Measurements from ENCODE around the gene UNC5C.
A peak's percentile ranks its signal among the peaks of the same experiment; 100 is the strongest.

The UNC5C gene

DNA sequence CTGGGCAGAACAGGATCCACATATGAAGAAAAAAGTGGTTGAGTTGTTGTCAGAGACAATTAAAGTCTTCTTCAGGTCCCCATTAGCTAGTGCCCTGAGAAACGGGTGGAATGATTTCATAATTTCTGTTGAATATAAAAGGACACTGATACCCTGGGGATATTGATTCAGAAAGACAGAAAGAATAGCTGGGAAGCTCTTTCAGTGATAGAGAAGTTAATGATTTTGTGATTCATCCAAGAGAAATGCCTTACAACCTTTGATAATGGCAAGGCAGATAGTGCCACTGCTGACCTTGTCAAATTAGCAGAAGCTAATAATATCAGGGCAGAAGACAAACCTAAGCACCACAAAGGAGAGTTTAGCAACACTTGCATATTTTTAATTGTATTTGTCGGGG lies 37.9 kb downstream of the UNC5C start:
- Histone ChIP-seq H3K27ac (ENCODE audit: extremely low read depth, low read depth, low read length) (no peak overlapping the region), H3K4me3 (ENCODE audit: low read depth, low read length) (no peak overlapping the region), H3K4me1 (ENCODE audit: control insufficient read depth, insufficient read depth, low read length) (peaks cover 6% of the 10 kb centered on the region), H3K9me3 (ENCODE audit: control insufficient read depth, insufficient read depth, low read depth, low read length) (no peaks in the 10 kb centered on the region), H3K36me3 (ENCODE audit: control insufficient read depth in 2 of 2, insufficient read depth in 1 of 2, low read length in 2 of 2) (no peaks in the 10 kb centered on the region)
- TF ChIP-seq ZNF677 (tag by site-specific recombination; IDR thresholded peaks at IDR 0.05) (no peak), ZNF223 (tag by site-specific recombination; IDR thresholded peaks at IDR 0.05) (no peak), ZNF335 (tag by site-specific recombination; conservative IDR thresholded peaks at IDR 0.05) (0 out of 2 replicates have a peak, but pooled peaks have one; percentile 8)
- CTCF ChIA-PET, result interaction anchor here (0.5 to 1.8 kb wide), 12 partner anchors 9 to 843 kb away, joined by 3 to 12 read pairs (median 4); partner anchors contain the start of gene UNC5C
- POLR2A ChIA-PET, result no interaction called here

DNA sequence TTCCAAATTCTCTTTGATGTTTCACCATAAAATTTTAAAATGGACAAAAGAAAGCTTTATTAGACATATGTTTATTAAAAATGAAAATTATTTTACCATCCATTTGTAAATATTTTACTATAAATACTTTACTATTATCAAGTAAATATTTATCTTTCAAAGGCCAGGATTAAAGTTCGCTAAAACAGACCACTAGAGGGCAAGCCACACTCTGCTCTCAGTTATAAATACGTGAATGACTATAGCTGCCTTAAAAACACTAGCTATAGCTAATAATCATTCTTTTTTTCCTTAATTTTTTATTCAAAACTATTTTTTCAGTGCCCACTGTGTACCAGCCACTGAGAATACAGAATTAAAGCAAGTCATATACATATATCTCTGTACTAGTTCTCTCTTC lies 38.6 kb downstream of the UNC5C start:
- Histone ChIP-seq H3K27ac (ENCODE audit: extremely low read depth, low read depth, low read length) (no peak overlapping the region), H3K36me3 (ENCODE audit: control insufficient read depth in 2 of 2, insufficient read depth in 1 of 2, low read length in 2 of 2) (no peaks in the 10 kb centered on the region), H3K9me3 (ENCODE audit: control insufficient read depth, insufficient read depth, low read depth, low read length) (no peaks in the 10 kb centered on the region), H3K4me1 (ENCODE audit: control insufficient read depth, insufficient read depth, low read length) (peaks cover 9% of the 10 kb centered on the region), H3K4me3 (ENCODE audit: low read depth, low read length) (no peak overlapping the region)
- ChIA-PET POLR2A (no interaction called here), CTCF (interaction anchor here (0.5 to 1.8 kb wide), 13 partner anchors 9 to 846 kb away, joined by 3 to 12 read pairs (median 4); partner anchors contain the start of gene UNC5C)
- peak; percentile 38 for TF ChIP-seq ZNF654 (tag by site-specific recombination; IDR thresholded peaks at IDR 0.05; ENCODE audit: low read depth)
- TF ChIP-seq ZNF785 (tag by site-specific recombination; IDR thresholded peaks at IDR 0.05), result no peak

DNA sequence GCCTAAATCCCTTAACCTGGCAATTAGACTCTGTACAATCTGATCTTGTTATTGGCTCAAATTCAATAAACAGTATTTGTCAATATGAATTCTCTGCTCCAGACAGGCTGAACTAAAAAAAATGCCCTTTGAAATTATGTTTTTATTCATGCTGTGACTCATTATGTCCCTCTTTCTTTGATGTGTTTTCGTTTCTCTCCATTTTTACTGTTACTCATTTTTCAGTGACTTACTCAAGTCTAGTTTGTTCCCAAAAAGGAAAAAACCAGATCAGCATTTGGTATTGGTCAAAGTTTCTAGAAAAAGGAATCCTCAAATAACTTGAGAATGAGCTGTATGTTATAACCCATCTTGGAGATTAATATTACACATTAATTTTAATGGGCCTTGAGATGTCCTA lies 40.4 kb downstream of the UNC5C start:
- Histone ChIP-seq H3K4me1 (ENCODE audit: control insufficient read depth, insufficient read depth, low read length) (peaks cover 9% of the 10 kb centered on the region), H3K4me3 (ENCODE audit: low read depth, low read length) (no peak overlapping the region), H3K36me3 (ENCODE audit: control insufficient read depth in 2 of 2, insufficient read depth in 1 of 2, low read length in 2 of 2) (no peaks in the 10 kb centered on the region), H3K9me3 (ENCODE audit: control insufficient read depth, insufficient read depth, low read depth, low read length) (no peaks in the 10 kb centered on the region), H3K27ac (ENCODE audit: extremely low read depth, low read depth, low read length) (no peak overlapping the region)
- CTCF ChIA-PET, result no interaction called here
- TF ChIP-seq ZBTB1 (tag by site-specific recombination; IDR thresholded peaks at IDR 0.05), result no peak
- TF ChIP-seq GLI2 (tag by site-specific recombination; IDR thresholded peaks at IDR 0.05; ENCODE audit: borderline replicate concordance, low read depth), result no peak
- TF ChIP-seq, protein P1, sequence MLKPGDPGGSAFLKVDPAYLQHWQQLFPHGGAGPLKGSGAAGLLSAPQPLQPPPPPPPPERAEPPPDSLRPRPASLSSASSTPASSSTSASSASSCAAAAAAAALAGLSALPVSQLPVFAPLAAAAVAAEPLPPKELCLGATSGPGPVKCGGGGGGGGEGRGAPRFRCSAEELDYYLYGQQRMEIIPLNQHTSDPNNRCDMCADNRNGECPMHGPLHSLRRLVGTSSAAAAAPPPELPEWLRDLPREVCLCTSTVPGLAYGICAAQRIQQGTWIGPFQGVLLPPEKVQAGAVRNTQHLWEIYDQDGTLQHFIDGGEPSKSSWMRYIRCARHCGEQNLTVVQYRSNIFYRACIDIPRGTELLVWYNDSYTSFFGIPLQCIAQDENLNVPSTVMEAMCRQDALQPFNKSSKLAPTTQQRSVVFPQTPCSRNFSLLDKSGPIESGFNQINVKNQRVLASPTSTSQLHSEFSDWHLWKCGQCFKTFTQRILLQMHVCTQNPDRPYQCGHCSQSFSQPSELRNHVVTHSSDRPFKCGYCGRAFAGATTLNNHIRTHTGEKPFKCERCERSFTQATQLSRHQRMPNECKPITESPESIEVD (tag by site-specific recombination; IDR thresholded peaks at IDR 0.05), result peak; percentile 10; the same call in 1 of the 2 replicates
- POLR2A ChIA-PET, result no interaction called here

DNA sequence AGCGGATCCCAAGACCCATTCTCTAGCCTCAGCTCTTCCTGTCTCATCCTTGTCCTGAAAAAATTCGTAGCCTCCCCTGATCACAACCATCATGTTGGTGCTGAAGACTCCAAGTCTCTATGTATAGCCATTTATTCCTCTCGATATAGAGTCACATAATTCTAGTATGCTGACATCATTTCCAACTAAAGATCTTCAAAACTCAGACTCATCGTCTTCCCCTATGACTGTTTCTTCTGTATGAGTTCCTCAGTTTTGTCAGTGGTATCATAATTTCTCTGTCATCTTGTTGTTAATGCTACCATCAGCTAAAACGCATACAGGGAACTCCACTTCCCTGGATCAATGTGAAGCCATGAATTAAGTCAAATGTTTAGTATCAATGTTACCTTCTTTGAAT lies 41.2 kb downstream of the UNC5C start:
- H3K27ac ChIP-seq (ENCODE audit: extremely low read depth, low read depth, low read length), result no peak overlapping the region
- ChIA-PET CTCF (no interaction called here), POLR2A (no interaction called here)
- no peaks in the 10 kb centered on the region for H3K36me3 ChIP-seq (ENCODE audit: control insufficient read depth in 2 of 2, insufficient read depth in 1 of 2, low read length in 2 of 2)
- no peak overlapping the region for H3K4me3 ChIP-seq (ENCODE audit: low read depth, low read length)
- no peaks in the 10 kb centered on the region for H3K9me3 ChIP-seq (ENCODE audit: control insufficient read depth, insufficient read depth, low read depth, low read length)
- TF ChIP-seq ZNF274 (IDR thresholded peaks at IDR 0.05; ENCODE audit: low read length) (no peak), ZNF274 (tag by site-specific recombination; IDR thresholded peaks at IDR 0.05; ENCODE audit: borderline replicate concordance) (no peak), GLI4 (tag by site-specific recombination; IDR thresholded peaks at IDR 0.05) (no peak)
- TF ChIP-seq, protein P2, sequence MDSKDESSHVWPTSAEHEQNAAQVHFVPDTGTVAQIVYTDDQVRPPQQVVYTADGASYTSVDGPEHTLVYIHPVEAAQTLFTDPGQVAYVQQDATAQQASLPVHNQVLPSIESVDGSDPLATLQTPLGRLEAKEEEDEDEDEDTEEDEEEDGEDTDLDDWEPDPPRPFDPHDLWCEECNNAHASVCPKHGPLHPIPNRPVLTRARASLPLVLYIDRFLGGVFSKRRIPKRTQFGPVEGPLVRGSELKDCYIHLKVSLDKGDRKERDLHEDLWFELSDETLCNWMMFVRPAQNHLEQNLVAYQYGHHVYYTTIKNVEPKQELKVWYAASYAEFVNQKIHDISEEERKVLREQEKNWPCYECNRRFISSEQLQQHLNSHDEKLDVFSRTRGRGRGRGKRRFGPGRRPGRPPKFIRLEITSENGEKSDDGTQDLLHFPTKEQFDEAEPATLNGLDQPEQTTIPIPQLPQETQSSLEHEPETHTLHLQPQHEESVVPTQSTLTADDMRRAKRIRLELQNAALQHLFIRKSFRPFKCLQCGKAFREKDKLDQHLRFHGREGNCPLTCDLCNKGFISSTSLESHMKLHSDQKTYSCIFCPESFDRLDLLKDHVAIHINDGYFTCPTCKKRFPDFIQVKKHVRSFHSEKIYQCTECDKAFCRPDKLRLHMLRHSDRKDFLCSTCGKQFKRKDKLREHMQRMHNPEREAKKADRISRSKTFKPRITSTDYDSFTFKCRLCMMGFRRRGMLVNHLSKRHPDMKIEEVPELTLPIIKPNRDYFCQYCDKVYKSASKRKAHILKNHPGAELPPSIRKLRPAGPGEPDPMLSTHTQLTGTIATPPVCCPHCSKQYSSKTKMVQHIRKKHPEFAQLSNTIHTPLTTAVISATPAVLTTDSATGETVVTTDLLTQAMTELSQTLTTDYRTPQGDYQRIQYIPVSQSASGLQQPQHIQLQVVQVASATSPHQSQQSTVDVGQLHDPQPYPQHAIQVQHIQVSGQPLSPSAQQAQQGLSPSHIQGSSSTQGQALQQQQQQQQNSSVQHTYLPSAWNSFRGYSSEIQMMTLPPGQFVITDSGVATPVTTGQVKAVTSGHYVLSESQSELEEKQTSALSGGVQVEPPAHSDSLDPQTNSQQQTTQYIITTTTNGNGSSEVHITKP (tag by site-specific recombination; IDR thresholded peaks at IDR 0.05), result no peak
- TF ChIP-seq, protein P3, sequence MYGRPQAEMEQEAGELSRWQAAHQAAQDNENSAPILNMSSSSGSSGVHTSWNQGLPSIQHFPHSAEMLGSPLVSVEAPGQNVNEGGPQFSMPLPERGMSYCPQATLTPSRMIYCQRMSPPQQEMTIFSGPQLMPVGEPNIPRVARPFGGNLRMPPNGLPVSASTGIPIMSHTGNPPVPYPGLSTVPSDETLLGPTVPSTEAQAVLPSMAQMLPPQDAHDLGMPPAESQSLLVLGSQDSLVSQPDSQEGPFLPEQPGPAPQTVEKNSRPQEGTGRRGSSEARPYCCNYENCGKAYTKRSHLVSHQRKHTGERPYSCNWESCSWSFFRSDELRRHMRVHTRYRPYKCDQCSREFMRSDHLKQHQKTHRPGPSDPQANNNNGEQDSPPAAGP (tag by site-specific recombination; IDR thresholded peaks at IDR 0.05), result no peak
- H3K4me1 ChIP-seq (ENCODE audit: control insufficient read depth, insufficient read depth, low read length), result peaks cover 9% of the 10 kb centered on the region

All from HEK293 (cell line).